ENCODE results near the gene TBC1D32.

GRCh38 chr6:121134922-121135321 lies 199.4 kb downstream of the TBC1D32 start:
- TF ChIP-seq CTCF (IDR thresholded peaks at IDR 0.05; ENCODE audit: low read depth, low read length, poor library complexity, severe bottlenecking): no peak
- no peak for TF ChIP-seq EZH2phosphoT487 (IDR thresholded peaks at IDR 0.05; ENCODE audit: borderline replicate concordance, low read length)

Measured in DOHH2 (cell line).